HG02943 (cell line): ENCODE results near the gene LCN2.
"Not testable (repeated sequence)": the region's sequence is repeated elsewhere in the genome, so short reads cannot be mapped to it uniquely, and the experiment has no call there.

Source experiments
- ATAC-seq: cut with Tn5 transposase; IDR thresholded peaks from one replicate; pipeline ENCODE4 v1.9.1; 2021; ENCODE audit warnings: mild to moderate bottlenecking, low read depth, moderate library complexity; ENCODE audit not compliant: unreplicated experiment

LCN2 gene

DNA sequence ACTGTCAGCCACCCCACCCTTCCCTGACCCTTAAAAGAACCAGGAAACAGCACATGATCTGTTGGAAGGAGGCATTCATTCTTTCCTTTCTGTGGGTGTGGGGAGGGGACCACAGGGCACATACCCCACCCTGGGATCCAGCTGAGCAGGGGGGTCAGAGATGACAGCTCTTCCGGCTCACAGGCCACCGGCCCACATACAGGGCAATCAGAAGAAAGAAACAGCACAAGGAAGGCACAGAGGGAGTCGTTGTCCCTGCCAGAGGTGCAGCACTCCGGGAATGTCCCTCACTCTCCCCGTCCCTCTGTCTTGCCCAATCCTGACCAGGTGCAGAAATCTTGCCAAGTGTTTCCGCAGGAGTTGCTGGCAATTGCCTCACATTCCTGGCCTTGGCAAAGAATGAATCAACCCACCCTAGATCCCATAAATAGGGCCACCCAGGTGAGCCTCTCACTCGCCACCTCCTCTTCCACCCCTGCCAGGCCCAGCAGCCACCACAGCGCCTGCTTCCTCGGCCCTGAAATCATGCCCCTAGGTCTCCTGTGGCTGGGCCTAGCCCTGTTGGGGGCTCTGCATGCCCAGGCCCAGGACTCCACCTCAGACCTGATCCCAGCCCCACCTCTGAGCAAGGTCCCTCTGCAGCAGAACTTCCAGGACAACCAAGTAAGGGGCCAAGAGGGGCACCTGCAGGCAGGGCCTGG, at the start of gene LCN2:
TSS of gene LCN2 (plus strand) at position 453 of the 701 bp plus-strand sequence. CDS start at position 526, 73 bp downstream.
- no peak for ATAC-seq

DNA sequence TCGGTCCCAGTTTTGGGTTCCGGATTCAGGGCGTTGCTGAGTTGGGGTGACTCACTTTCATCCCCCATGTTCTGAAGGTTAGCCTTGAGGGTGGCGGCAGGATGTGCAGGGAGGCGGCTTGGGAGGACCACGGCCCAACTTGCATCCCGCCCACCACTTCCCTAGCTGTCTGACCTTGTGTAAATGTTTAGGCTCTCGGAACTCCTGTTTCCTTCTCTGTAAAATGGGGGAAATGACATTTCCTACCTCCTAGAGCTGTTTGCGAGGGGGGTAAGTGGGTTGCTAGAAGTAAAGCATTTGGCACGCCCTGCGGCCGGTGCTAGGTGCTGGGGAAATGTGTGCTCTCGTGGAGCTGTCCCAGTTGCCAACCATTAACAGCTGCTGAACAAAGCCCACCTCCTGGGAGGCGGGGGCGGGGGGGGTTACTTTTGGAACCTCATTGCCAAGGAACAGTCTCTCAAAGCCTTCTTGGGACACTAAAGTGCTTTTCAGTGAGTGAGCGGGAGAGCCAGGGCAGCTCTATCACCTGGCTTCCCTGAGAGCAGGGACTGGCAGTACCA, 49.2 kb upstream of the LCN2 start:
- ATAC-seq = no peak

DNA sequence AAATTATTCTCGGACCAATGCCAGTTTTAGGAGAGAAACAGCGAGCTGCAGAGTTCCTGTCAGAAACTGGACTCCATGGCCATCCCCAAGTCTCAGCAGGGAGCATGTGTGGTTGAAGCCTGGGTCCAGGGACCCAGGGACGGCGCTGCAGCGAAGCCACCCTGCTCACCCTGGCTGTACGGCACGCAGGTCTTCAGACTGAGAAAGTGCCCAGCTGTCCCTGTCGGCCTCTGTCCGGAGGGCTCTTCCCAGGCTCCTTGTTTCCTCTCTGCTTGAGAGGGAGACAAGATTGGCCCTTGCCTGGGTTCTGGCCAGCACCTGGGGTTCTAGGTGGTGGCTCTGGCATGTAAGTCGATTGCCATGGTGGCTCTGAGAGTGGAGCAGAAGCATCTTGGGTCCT, 48.7 kb upstream of the LCN2 start:
- no peak for ATAC-seq

DNA sequence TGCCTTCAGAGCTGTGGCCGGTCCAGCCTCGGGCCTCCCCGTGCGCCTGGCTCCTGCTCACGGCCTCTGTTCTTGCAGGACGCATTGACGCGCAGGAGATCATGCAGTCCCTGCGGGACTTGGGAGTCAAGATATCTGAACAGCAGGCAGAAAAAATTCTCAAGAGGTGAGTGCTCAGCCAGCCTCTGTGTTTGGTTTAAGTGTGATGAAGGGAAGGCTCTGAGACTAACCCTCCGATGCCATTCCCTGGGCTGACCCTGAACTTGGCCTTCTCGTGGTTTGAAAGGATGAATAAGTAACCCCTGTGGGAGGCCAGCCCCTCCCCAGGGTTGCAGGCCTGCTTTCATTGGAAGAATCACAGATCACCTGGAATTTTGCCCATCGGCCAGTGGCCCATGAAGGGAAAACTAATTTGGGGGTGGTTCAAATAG, 48.0 kb upstream of the LCN2 start:
- no peak for ATAC-seq

DNA sequence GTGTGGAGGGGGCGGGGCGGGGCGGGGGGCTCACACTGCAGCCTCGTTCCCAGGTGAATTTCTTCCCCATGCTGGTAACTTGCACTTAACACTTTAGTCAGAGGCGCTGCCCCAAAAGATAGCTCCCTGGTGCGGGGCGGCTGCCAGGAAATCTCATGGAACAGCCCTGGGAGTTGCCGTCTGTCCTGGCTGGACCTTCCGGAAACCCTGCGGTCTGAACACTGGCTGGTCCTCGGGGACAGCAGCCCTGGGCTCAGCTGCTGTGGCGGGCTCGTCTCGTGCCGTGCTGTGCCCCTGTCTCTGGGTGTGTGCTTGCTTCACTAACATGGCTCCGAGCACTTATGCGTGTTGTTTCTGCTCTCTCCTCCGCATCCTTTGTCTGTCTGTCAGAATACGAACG, 47.6 kb upstream of the LCN2 start:
- ATAC-seq = no peak

DNA sequence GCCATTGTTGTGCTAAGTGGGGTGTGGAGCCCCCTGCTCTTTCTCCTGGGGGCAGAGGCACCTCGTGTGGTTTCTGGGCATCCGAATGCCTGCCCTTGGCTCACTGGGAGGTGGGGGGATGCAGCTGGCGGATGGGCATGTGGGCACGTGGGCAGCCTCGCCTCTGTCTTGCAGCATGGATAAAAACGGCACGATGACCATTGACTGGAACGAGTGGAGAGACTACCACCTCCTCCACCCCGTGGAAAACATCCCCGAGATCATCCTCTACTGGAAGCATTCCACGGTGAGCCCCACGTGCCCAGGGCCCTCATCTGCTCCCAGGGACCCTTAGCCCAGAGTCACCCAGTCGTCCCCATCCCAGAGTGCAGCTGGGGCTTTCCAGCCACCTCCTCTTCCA, 47.1 kb upstream of the LCN2 start:
- no peak for ATAC-seq

DNA sequence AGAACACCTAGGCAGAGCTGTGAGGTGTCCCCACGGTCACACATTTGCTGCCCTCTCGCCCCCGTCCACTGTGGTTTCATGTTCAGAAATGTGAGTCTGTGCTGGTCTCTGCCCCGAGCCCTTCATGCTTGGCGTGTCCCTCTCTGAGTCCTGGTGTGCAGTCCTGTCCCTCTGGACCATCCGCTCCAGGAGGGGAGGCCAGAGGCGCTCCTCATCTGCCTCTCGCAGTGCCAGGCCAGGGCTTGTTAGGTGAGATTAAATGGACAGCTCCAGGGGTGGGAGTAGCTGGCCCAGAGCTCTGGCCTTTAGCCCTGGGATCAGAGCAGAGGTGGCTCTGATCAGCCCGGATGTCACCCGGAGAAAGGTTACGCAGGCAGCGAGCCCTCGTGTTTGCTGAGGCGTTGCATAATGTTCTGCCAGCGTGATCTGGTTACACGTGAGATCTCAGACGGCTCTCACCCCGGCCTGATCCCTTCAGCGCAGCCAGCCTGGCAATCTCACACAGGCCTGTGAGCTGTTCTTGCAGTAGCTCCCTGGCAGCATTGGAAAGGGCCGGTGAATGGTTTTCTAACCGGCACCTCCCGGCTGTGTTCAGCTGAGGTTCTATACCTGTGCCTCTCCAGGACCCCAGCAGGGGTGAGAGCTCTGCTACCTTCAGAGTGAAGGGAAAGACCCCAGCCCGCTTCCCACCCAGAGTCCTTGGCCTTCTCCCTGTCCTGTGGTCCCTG, 46.2 kb upstream of the LCN2 start:
- ATAC-seq = no peak

DNA sequence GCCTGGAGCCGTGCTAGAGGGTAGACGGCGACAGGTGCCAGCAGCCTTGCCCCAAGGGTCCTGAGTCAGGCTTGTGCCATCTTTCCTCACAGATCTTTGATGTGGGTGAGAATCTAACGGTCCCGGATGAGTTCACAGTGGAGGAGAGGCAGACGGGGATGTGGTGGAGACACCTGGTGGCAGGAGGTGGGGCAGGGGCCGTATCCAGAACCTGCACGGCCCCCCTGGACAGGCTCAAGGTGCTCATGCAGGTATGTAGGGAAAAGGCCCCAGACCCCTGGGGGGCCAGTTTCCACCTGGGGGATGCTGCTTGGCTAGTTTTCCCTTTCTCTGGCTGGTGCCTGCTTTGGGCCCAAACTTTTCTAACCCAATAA, 45.7 kb upstream of the LCN2 start:
- ATAC-seq = no peak

DNA sequence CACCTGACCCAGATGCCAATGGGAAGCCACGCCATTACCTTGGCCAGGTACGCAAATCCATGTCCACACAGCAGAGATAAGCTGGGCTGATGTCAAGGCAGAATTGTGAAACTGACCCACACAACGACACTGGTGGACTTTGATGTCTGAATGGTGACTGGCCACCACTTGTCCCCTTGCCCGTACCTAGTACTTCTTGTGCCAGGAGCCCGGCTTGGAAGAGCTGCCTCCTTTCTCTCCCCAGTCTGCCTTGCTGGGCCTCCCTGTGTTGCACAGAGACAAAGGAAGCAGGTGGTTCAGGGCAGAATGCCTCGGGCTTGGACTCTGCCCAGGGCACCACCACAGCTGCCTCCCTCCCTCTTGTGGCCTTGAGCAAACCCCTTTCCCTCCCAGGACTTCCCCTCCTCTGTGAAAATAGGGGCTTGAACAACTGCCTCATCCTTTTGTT, 45.1 kb upstream of the LCN2 start:
- ATAC-seq = no peak

DNA sequence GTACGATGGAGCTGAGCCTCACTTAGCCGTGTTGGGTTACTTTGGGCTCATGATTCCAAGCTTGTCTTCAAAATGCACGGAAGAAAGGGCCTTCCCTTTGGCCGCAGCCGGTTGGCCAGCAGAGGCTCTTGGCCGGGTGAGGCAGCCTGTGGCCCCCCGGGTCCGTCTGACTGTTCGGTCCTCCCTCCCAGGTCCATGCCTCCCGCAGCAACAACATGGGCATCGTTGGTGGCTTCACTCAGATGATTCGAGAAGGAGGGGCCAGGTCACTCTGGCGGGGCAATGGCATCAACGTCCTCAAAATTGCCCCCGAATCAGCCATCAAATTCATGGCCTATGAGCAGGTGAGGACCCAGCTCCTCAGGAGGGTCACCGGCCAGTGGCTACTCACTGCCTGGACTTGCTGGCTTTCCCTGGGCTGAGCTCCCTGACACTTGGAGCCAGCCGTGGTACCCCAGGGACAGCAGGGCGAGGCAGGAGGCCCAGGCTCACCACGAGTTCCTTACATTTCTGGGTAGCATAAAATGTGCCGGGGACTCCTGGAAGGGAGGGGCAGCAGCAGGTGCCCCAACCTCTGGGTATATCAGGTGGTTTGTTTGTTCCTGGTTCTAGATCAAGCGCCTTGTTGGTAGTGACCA, 43.6 kb upstream of the LCN2 start:
- no peak for ATAC-seq

DNA sequence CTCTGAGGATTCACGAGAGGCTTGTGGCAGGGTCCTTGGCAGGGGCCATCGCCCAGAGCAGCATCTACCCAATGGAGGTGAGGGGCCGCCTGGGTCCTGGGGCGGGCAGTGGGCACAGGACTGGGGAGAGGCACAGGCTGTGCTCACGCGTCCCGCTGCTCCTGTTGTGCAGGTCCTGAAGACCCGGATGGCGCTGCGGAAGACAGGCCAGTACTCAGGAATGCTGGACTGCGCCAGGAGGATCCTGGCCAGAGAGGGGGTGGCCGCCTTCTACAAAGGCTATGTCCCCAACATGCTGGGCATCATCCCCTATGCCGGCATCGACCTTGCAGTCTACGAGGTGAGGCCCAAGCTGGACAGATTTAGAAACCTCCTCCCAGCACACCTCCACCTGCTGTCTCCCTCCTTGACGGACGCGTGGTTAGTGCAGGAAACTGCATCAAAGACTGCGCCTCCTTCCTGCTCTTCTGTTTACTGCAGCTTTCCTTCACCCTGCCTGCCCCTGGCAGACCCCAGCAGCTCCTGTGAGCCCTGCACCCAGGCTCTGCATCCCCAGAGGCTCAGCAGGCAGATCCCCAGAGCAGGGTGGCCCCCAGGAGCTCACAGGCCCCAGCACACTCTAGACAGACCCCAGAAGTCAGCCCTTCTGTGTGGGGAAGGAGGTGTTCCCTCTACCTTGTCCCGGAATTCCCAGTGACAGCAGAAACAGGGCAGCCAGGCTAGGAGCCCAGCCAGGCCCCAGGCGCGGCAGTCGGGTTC, 42.9 kb upstream of the LCN2 start:
- ATAC-seq = no peak

DNA sequence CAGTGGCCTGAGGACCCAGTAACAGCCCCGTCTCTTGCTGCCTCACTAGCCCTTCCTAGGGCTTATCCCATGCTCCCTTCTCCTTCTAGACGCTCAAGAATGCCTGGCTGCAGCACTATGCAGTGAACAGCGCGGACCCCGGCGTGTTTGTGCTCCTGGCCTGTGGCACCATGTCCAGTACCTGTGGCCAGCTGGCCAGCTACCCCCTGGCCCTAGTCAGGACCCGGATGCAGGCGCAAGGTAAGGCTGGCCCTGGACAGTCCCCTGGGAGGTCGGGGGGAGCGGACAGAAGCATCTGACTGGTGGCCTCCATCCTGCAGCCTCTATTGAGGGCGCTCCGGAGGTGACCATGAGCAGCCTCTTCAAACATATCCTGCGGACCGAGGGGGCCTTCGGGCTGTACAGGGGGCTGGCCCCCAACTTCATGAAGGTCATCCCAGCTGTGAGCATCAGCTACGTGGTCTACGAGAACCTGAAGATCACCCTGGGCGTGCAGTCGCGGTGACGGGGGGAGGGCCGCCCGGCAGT, 42.2 kb upstream of the LCN2 start:
- ATAC-seq = no peak

DNA sequence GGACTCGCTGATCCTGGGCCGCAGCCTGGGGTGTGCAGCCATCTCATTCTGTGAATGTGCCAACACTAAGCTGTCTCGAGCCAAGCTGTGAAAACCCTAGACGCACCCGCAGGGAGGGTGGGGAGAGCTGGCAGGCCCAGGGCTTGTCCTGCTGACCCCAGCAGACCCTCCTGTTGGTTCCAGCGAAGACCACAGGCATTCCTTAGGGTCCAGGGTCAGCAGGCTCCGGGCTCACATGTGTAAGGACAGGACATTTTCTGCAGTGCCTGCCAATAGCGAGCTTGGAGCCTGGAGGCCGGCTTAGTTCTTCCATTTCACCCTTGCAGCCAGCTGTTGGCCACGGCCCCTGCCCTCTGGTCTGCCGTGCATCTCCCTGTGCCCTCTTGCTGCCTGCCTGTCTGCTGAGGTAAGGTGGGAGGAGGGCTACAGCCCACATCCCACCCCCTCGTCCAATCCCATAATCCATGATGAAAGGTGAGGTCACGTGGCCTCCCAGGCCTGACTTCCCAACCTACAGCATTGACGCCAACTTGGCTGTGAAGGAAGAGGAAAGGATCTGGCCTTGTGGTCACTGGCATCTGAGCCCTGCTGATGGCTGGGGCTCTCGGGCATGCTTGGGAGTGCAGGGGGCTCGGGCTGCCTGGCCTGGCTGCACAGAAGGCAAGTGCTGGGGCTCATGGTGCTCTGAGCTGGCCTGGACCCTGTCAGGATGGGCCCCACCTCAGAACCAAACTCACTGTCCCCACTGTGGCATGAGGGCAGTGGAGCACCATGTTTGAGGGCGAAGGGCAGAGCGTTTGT, 41.6 kb upstream of the LCN2 start:
- no peak for ATAC-seq

DNA sequence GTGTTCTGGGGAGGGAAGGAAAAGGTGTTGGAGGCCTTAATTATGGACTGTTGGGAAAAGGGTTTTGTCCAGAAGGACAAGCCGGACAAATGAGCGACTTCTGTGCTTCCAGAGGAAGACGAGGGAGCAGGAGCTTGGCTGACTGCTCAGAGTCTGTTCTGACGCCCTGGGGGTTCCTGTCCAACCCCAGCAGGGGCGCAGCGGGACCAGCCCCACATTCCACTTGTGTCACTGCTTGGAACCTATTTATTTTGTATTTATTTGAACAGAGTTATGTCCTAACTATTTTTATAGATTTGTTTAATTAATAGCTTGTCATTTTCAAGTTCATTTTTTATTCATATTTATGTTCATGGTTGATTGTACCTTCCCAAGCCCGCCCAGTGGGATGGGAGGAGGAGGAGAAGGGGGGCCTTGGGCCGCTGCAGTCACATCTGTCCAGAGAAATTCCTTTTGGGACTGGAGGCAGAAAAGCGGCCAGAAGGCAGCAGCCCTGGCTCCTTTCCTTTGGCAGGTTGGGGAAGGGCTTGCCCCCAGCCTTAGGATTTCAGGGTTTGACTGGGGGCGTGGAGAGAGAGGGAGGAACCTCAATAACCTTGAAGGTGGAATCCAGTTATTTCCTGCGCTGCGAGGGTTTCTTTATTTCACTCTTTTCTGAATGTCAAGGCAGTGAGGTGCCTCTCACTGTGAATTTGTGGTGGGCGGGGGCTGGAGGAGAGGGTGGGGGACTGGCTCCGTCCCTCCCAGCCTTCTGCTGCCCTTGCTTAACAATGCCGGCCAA, 40.8 kb upstream of the LCN2 start:
- no peak for ATAC-seq

DNA sequence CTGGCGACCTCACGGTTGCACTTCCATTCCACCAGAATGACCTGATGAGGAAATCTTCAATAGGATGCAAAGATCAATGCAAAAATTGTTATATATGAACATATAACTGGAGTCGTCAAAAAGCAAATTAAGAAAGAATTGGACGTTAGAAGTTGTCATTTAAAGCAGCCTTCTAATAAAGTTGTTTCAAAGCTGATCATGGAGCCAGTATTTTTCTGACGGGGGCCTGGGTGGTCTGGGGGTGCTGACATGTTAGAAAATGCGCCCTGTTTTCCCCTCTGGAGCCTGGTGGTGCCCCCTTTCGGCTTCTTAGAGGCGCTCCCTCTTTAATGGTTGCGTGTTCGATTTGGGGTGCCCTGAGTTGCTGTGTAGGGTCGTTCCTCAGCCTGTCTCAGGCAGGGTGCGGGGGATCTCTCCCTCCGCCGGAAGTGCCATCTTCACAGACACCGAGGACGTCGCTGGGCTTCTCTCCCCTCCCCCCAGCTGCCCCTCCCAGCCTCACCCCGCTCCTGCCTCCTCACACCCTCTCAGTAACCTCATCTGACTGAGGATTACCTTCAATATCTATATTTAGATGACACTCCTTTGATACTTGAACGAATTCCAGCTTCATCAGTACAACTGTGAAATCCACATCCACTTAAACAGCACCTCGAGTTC, 40.1 kb upstream of the LCN2 start:
- ATAC-seq = no peak

DNA sequence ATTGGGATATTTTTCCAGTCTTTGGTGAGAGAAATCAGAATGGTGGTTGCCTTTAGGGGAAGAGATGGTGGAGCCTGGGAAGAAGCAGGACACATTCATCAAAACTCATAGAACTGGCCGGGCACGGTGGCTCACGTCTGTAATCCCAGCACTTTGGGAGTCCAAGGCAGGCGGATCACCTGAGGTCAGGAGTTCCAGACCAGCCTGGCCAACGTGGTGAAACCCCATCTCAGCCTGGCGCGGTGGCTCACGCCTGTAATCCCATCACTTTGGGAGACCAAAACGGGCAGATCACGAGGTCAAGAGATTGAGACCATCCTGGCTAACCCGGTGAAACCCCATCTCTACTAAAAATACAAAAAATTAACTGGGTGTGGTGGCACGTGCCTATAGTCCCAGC, 37.5 kb upstream of the LCN2 start:
- not testable (repeated sequence) for ATAC-seq

DNA sequence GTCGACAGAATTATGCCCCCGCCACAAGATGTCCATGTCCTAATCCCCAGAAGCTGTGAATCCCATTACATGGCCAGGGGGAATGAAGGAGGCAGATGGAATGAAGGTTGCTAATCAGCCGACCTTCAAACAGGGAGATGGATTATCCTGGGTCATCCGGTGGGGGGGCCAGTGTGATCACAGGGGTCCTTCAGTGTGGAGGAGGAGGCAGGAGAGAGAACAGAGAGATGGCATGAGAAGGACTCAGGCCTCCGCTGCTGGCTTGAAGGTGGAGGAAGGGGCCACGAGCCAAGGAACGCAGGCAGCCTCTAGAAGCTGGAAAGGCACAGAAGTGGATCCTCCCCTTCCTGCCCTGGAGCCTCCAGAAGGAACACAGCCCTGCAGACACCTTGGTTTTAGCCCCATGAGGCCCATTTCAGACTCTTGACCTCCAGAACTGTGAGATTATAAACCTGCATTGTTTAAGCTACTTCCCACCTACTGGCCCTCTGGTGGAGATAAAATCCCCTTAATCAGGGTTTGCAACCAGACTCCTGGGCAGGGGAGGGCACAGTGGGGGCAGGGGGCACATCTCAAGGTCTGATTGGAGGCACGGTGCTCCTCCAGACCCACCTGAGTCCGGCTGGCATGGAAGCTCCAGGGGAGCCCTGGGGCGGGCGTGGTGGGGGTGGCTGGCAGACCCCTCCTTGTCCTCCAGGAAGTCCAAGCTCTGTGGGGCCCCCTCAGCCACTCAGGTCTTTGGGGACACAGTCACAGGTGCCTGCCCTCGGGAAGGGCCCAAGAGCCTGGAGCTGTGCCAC, 35.5 kb upstream of the LCN2 start:
- ATAC-seq = no peak
